Trophoblast cell (in vitro differentiated cells and primary cell): ENCODE measurements around the gene INTS1.

Experiments
- DNase-seq, 2 donors: peaks; one replicate each; pipeline ENCODE4 v3.0.0-alpha.2; 2016
- H2AFZ ChIP-seq: 2 replicates; pipeline ENCODE4 v1.6.1; 2013; ENCODE audit warnings: low read length, moderate library complexity, mild to moderate bottlenecking; ENCODE audit not compliant: insufficient read depth, poor library complexity
- H2AK5ac ChIP-seq: 2 replicates; pipeline ENCODE4 v1.6.1; 2013; ENCODE audit warnings: mild to moderate bottlenecking, low read length
- H2BK120ac ChIP-seq: 2 replicates; pipeline ENCODE4 v1.6.1; 2013; ENCODE audit warnings: low read length, mild to moderate bottlenecking, moderate library complexity; ENCODE audit not compliant: insufficient read depth, poor library complexity
- H2BK12ac ChIP-seq: 2 replicates; pipeline ENCODE4 v1.6.1; 2013; ENCODE audit warnings: mild to moderate bottlenecking, low read length, moderate library complexity
- H2BK5ac ChIP-seq: 2 replicates; pipeline ENCODE4 v1.6.1; 2013; ENCODE audit warnings: low read length, low read depth, moderate library complexity, mild to moderate bottlenecking; ENCODE audit not compliant: poor library complexity
- H3K14ac ChIP-seq: 2 replicates; pipeline ENCODE4 v1.6.1; 2013; ENCODE audit warnings: mild to moderate bottlenecking, low read length
- H3K18ac ChIP-seq: 2 replicates; pipeline ENCODE4 v1.6.1; 2013; ENCODE audit warnings: mild to moderate bottlenecking, low read length
- H3K23ac ChIP-seq: 2 replicates; pipeline ENCODE4 v1.6.1; 2013; ENCODE audit warnings: low read length
- H3K27ac ChIP-seq: 2 replicates; pipeline ENCODE4 v1.5.1; 2013; ENCODE audit warnings: low read depth, mild to moderate bottlenecking, inconsistent platforms, low read length, moderate library complexity
- H3K27me3 ChIP-seq: 2 replicates; pipeline ENCODE4 v1.6.1; 2013; ENCODE audit warnings: inconsistent platforms, mild to moderate bottlenecking, low read length, moderate library complexity; ENCODE audit not compliant: insufficient read depth
- H3K36me3 ChIP-seq, 2 experiments: 1 replicate in 1 of 2; 2 replicates in 1 of 2; pipeline ENCODE4 v1.6.1; 2013; ENCODE audit warnings: low read length in 2 of 2, mild to moderate bottlenecking in 2 of 2, moderate library complexity in 1 of 2; ENCODE audit not compliant: insufficient read depth in 2 of 2, control insufficient read depth in 1 of 2
- H3K4ac ChIP-seq: 2 replicates; pipeline ENCODE4 v1.6.1; 2013; ENCODE audit warnings: low read depth, mild to moderate bottlenecking, low read length, moderate library complexity
- H3K4me1 ChIP-seq, 2 experiments: 1 replicate in 1 of 2; 2 replicates in 1 of 2; pipeline ENCODE4 v1.6.1; 2013; ENCODE audit warnings: low read length in 2 of 2, mild to moderate bottlenecking in 2 of 2, moderate library complexity in 1 of 2; ENCODE audit not compliant: insufficient read depth in 2 of 2, control insufficient read depth in 1 of 2
- H3K4me2 ChIP-seq: 2 replicates; pipeline ENCODE4 v1.6.1; 2013; ENCODE audit warnings: inconsistent platforms, mild to moderate bottlenecking, low read length, moderate library complexity
- H3K4me3 ChIP-seq: 2 replicates; pipeline ENCODE4 v1.5.1; 2013; ENCODE audit warnings: mild to moderate bottlenecking, low read depth, low read length, inconsistent platforms
- H3K79me1 ChIP-seq: one replicate; pipeline ENCODE4 v1.6.1; 2013; ENCODE audit warnings: low read length
- H3K79me2 ChIP-seq: 2 replicates; pipeline ENCODE4 v1.6.1; 2013; ENCODE audit warnings: low read length, mild to moderate bottlenecking; ENCODE audit not compliant: control insufficient read depth, insufficient read depth, poor library complexity
- H3K9ac ChIP-seq: 2 replicates; pipeline ENCODE4 v1.6.1; 2013; ENCODE audit warnings: mild to moderate bottlenecking, low read length
- H3K9me3 ChIP-seq: 2 replicates; pipeline ENCODE4 v1.6.1; 2013; ENCODE audit warnings: low read depth, mild to moderate bottlenecking, control low read depth, inconsistent platforms, low read length; ENCODE audit not compliant: insufficient read depth
- H4K12ac ChIP-seq: 2 replicates; pipeline ENCODE4 v1.6.1; 2013; ENCODE audit warnings: low read depth, mild to moderate bottlenecking, low read length, moderate library complexity
- H4K8ac ChIP-seq: 2 replicates; pipeline ENCODE4 v1.6.1; 2013; ENCODE audit warnings: low read depth, mild to moderate bottlenecking, low read length, moderate library complexity
- H4K91ac ChIP-seq: one replicate; pipeline ENCODE4 v1.6.1; 2013; ENCODE audit warnings: low read depth, mild to moderate bottlenecking, low read length, moderate library complexity
- WGBS: extraction: QIAGEN DNeasy Blood & Tissue Kit; methylation state at CpG from one replicate; pipeline ENCODE4 v1.1.7; 2013; ENCODE audit warnings: missing lambda C conversion rate; ENCODE audit not compliant: insufficient read length, insufficient coverage; ENCODE audit errors: extremely low coverage; 5-methylcytosine and 5-hydroxymethylcytosine counted together

Gene INTS1

GRCh38 chr7:1436608-1437007 is 67.6 kb downstream of the INTS1 start:
- peaks cover 8% of the 10 kb centered on the region for H3K9me3 ChIP-seq
- no peak overlapping the region for H3K18ac ChIP-seq
- H2AK5ac ChIP-seq, result no peak overlapping the region
- H3K4ac ChIP-seq, result no peak overlapping the region
- peak in 1 of 2 donors; percentile 42 for DNase-seq
- H3K23ac ChIP-seq, result no peak overlapping the region
- H4K8ac ChIP-seq, result no peak overlapping the region
- no peak overlapping the region for H3K4me3 ChIP-seq
- H3K36me3 ChIP-seq, result peaks cover 17 to 18% of the 10 kb centered on the region in 2 experiments
- H3K4me1 ChIP-seq, result no peaks in the 10 kb centered on the region
- no CpG with 5 or more reads among the region's 20 CpGs for WGBS
- no peaks in the 10 kb centered on the region for H3K79me2 ChIP-seq
- no peak overlapping the region for H4K12ac ChIP-seq
- no peak overlapping the region for H4K91ac ChIP-seq
- H2BK12ac ChIP-seq, result no peak overlapping the region
- H2BK120ac ChIP-seq, result no peak overlapping the region
- no peak overlapping the region for H2BK5ac ChIP-seq
- H3K79me1 ChIP-seq, result no peaks in the 10 kb centered on the region
- H3K14ac ChIP-seq, result no peak overlapping the region
- H2AFZ ChIP-seq, result no peak overlapping the region
- H3K27me3 ChIP-seq, result no peaks in the 10 kb centered on the region
- no peak overlapping the region for H3K4me2 ChIP-seq
- H3K27ac ChIP-seq, result no peak overlapping the region
- H3K9ac ChIP-seq, result no peak overlapping the region

GRCh38 chr7:1434891-1435670 is 69.1 kb downstream of the INTS1 start:
- Histone ChIP-seq H4K12ac (no peak overlapping the region), H3K4ac (no peak overlapping the region), H2BK5ac (no peak overlapping the region), H3K4me2 (no peak overlapping the region), H3K18ac (no peak overlapping the region), H3K27ac (no peak overlapping the region), H3K23ac (no peak overlapping the region), H3K79me2 (no peaks in the 10 kb centered on the region), H3K4me1 (no peaks in the 10 kb centered on the region), H2BK12ac (no peak overlapping the region), H3K9ac (no peak overlapping the region), H4K8ac (no peak overlapping the region), H3K36me3 (peaks cover 9 to 13% of the 10 kb centered on the region in 2 experiments), H2AFZ (no peak overlapping the region), H3K79me1 (no peaks in the 10 kb centered on the region), H3K14ac (no peak overlapping the region), H3K4me3 (no peak overlapping the region), H2AK5ac (no peak overlapping the region), H4K91ac (no peak overlapping the region), H2BK120ac (no peak overlapping the region), H3K27me3 (no peaks in the 10 kb centered on the region), H3K9me3 (peaks cover 6% of the 10 kb centered on the region)
- no peak for DNase-seq
- WGBS, result no CpG with 5 or more reads among the region's 22 CpGs

- Histone ChIP-seq H3K18ac (no peak overlapping the region), H3K4ac (no peak overlapping the region), H2BK12ac (no peak overlapping the region), H3K4me3 (no peak overlapping the region), H2AK5ac (no peak overlapping the region), H3K9me3 (peaks cover 3% of the 10 kb centered on the region), H3K27me3 (no peaks in the 10 kb centered on the region), H4K12ac (no peak overlapping the region), H2AFZ (no peak overlapping the region), H4K91ac (no peak overlapping the region), H3K4me2 (no peak overlapping the region), H4K8ac (no peak overlapping the region), H3K36me3 (peaks cover 8 to 10% of the 10 kb centered on the region in 2 experiments), H2BK120ac (no peak overlapping the region), H2BK5ac (no peak overlapping the region), H3K27ac (no peak overlapping the region), H3K14ac (no peak overlapping the region), H3K23ac (no peak overlapping the region), H3K79me2 (no peaks in the 10 kb centered on the region), H3K9ac (no peak overlapping the region), H3K79me1 (no peaks in the 10 kb centered on the region), H3K4me1 (no peaks in the 10 kb centered on the region)
- DNase-seq, result no peak
- no CpG with 5 or more reads among the region's 35 CpGs for WGBS
Measured at GRCh38 chr7:1434165-1434718, 69.9 kb downstream of the INTS1 start.

GRCh38 chr7:1433128-1433920 is 70.9 kb downstream of the INTS1 start:
- no peak for DNase-seq
- H2BK120ac ChIP-seq, result no peak overlapping the region
- no peak overlapping the region for H2AFZ ChIP-seq
- no CpG with 5 or more reads among the region's 25 CpGs for WGBS
- H3K14ac ChIP-seq, result no peak overlapping the region
- no peaks in the 10 kb centered on the region for H3K79me2 ChIP-seq
- H3K36me3 ChIP-seq, result peaks cover 7 to 8% of the 10 kb centered on the region in 2 experiments
- H2BK5ac ChIP-seq, result no peak overlapping the region
- H3K23ac ChIP-seq, result no peak overlapping the region
- H3K18ac ChIP-seq, result no peak overlapping the region
- H3K4me2 ChIP-seq, result no peak overlapping the region
- no peak overlapping the region for H2AK5ac ChIP-seq
- H3K9ac ChIP-seq, result no peak overlapping the region
- no peak overlapping the region for H3K4ac ChIP-seq
- no peak overlapping the region for H4K91ac ChIP-seq
- no peak overlapping the region for H3K4me3 ChIP-seq
- no peaks in the 10 kb centered on the region for H3K4me1 ChIP-seq
- no peak overlapping the region for H2BK12ac ChIP-seq
- H3K9me3 ChIP-seq, result peaks cover 2% of the 10 kb centered on the region
- H3K79me1 ChIP-seq, result no peaks in the 10 kb centered on the region
- no peaks in the 10 kb centered on the region for H3K27me3 ChIP-seq
- H4K12ac ChIP-seq, result no peak overlapping the region
- H3K27ac ChIP-seq, result no peak overlapping the region
- no peak overlapping the region for H4K8ac ChIP-seq
